ENCODE data around the gene CADPS2. TPM values are rescaled to one million over a fixed set of nuclear protein-coding genes. Genes with fewer than 3 reads are reported as not detected.
A peak's percentile ranks its signal among the peaks of the same experiment; 100 is the strongest.
"Not testable (repeated sequence)": the region's sequence is repeated elsewhere in the genome, so short reads cannot be mapped to it uniquely, and the experiment has no call there.

Gene CADPS2
- total RNA-seq, 6 donors from 2014 or later = 33.3 to 74.7 (median 45.7) TPM

DNA sequence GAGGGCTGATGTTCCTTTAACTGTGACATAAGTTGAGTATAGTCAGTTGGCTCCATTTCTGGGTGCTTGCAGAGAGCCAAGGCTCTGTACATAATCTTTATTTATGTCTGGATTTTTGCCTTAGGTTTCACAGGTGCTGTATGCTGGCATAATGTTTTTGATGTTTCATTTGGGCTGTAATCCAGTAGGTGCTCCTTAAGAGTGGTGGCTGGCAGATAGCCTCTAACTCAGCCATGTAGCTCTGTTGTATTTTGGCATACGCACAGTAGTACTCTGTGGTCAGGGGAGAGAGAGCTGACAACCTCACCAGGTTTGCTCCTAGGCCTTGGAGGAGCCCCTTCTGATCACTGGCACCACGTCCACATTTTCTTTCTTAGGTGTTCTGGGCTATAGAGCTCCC lies 248.5 kb downstream of the CADPS2 start:
- H3K27ac ChIP-seq = peak overlapping the region in 1 of 4 donors; percentile 8
- peak in 1 of 2 donors; percentile 62 for ATAC-seq (ENCODE audit: low FRiP score in 2 of 2)
- 65% methylated on average over 2 of the region's 2 CpGs; no CpG with 5 or more reads in 1 of the 2 donors for WGBS, 2 donors

DNA sequence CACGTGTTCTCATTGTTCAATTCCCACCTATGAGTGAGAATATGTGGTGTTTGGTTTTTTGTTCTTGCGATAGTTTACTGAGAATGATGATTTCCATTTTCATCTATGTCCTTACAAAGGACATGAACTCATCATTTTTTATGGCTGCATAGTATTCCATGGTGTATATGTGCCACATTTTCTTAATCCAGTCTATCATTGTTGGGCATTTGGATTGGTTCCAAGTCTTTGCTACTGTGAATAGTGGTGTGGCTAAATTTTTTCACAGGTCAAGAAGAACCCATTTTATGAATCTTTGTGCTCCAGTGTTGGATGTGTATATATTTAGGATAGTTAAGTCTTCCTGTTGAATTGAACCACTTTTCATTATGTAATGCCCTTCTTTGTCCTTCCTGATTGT lies 250.8 kb downstream of the CADPS2 start:
- not testable (repeated sequence) for DNase-seq; H3K9me3 ChIP-seq; H3K27me3 ChIP-seq; H3K36me3 ChIP-seq; H3K4me1 ChIP-seq; H3K4me3 ChIP-seq; ATAC-seq (ENCODE audit: low FRiP score in 2 of 2); H3K27ac ChIP-seq
- 94 to 96% methylated on average over 2 of the region's 2 CpGs for WGBS, 2 donors

More for the DNA sequence above, 248.5 kb downstream of the CADPS2 start:
- no peaks in the 10 kb centered on the region for H3K36me3 ChIP-seq
- H3K9me3 ChIP-seq = no peaks in the 10 kb centered on the region
- no peak overlapping the region for H3K4me3 ChIP-seq
- TF ChIP-seq POLR2AphosphoS5 (IDR thresholded peaks at IDR 0.05) = no peak
- no peak for TF ChIP-seq EP300 (IDR thresholded peaks at IDR 0.05)
- TF ChIP-seq POLR2A (IDR thresholded peaks at IDR 0.05) = no peak
- TF ChIP-seq, protein P1, sequence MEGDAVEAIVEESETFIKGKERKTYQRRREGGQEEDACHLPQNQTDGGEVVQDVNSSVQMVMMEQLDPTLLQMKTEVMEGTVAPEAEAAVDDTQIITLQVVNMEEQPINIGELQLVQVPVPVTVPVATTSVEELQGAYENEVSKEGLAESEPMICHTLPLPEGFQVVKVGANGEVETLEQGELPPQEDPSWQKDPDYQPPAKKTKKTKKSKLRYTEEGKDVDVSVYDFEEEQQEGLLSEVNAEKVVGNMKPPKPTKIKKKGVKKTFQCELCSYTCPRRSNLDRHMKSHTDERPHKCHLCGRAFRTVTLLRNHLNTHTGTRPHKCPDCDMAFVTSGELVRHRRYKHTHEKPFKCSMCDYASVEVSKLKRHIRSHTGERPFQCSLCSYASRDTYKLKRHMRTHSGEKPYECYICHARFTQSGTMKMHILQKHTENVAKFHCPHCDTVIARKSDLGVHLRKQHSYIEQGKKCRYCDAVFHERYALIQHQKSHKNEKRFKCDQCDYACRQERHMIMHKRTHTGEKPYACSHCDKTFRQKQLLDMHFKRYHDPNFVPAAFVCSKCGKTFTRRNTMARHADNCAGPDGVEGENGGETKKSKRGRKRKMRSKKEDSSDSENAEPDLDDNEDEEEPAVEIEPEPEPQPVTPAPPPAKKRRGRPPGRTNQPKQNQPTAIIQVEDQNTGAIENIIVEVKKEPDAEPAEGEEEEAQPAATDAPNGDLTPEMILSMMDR (IDR thresholded peaks at IDR 0.05) = no peak
- DNase-seq = no peak
- H3K27me3 ChIP-seq = no peaks in the 10 kb centered on the region
- H3K4me1 ChIP-seq = no peaks in the 10 kb centered on the region

DNA sequence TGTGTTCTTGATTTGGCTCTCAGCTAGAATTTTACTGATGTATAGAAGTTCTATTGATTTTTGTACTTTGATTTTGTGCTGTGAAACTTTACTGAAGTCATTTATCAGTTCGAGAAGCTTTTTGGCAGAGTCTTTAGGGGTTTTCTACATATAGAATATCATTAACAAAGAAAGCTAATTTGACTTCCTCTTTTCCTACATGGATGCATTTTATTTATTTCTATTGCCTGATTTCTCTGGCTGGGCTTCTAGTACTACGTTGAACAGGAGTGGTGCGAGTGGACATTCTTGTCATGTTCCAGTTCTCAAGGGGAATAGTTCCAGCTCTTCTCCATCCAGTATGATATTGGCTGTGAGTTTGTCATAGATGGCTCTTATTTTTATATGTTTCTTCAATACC lies 252.8 kb downstream of the CADPS2 start:
- WGBS, 2 donors = 81 to 83% methylated on average over 3 of the region's 3 CpGs
- Histone ChIP-seq H3K27ac (no peak overlapping the region), H3K9me3 (no peaks in the 10 kb centered on the region), H3K36me3 (no peaks in the 10 kb centered on the region), H3K4me3 (no peak overlapping the region), H3K27me3 (no peaks in the 10 kb centered on the region), H3K4me1 (no peaks in the 10 kb centered on the region)
- TF ChIP-seq POLR2AphosphoS5 (IDR thresholded peaks at IDR 0.05) (no peak), EP300 (IDR thresholded peaks at IDR 0.05) (no peak), POLR2A (IDR thresholded peaks at IDR 0.05) (no peak)
- TF ChIP-seq, protein P1 (IDR thresholded peaks at IDR 0.05) = no peak
- ATAC-seq (ENCODE audit: low FRiP score in 2 of 2) (no peak), DNase-seq (no peak)

DNA sequence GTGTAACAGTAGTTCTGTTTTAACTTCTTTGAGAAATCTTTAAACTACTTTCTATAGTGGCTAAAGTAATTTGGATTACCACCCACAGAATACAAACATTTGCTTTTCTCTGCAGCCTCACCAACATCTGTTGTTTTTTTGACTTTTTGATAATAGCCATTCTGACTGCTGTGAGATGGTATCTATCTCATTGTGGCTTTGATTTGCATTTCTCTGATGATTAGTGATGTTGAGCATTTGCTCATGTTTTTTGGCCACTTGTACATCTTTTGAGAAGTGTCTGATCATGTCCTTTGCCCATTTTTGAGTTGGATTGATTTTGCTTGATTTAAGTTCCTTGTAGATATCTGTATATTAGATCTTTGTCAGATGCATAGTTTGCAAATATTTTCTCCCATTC lies 254.0 kb downstream of the CADPS2 start:
- TF ChIP-seq POLR2AphosphoS5 (IDR thresholded peaks at IDR 0.05) = no peak
- no peak for TF ChIP-seq POLR2A (IDR thresholded peaks at IDR 0.05)
- no peak for TF ChIP-seq EP300 (IDR thresholded peaks at IDR 0.05)
- TF ChIP-seq, protein P1 (IDR thresholded peaks at IDR 0.05) = no peak
- ATAC-seq (ENCODE audit: low FRiP score in 2 of 2) (no peak), DNase-seq (no peak)
- Histone ChIP-seq H3K9me3 (no peaks in the 10 kb centered on the region), H3K4me1 (peaks cover 0 to 6% (median 0%) of the 10 kb centered on the region in 4 donors), H3K36me3 (no peaks in the 10 kb centered on the region), H3K27me3 (no peaks in the 10 kb centered on the region), H3K4me3 (no peak overlapping the region), H3K27ac (no peak overlapping the region)

DNA sequence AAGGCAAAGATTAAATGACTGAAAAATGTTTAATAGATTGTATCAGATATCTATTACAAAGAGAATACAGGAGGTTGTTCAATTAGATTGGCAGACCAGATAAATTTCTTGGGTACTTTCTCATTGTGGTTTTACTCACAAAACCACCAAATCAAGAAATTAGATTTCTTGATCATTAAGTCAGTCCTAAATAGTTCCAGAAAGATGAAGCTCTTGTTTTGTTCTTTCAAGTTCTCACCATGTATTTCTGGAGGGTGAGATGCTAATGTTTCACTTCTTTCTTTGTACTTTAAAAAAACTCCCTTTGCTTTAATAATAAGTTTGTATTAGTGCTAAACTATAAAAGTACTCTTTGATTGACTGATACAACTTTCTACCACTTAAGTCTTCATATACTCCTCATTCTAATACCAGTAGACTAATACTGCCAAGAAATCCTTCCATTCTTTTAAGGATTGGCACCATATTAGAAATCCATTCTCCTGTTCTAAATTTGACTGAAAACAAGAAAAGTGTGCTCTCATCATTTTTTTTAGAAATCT lies 256.8 kb downstream of the CADPS2 start:
- no peak for TF ChIP-seq POLR2AphosphoS5 (IDR thresholded peaks at IDR 0.05)
- TF ChIP-seq, protein P1 (IDR thresholded peaks at IDR 0.05) = no peak
- Histone ChIP-seq H3K27me3 (no peaks in the 10 kb centered on the region), H3K4me3 (no peak overlapping the region), H3K27ac (no peak overlapping the region), H3K36me3 (no peaks in the 10 kb centered on the region), H3K4me1 (peaks cover 0 to 6% (median 2%) of the 10 kb centered on the region in 4 donors), H3K9me3 (no peaks in the 10 kb centered on the region)
- DNase-seq (no peak), ATAC-seq (ENCODE audit: low FRiP score in 2 of 2) (no peak)
